Parathyroid adenoma (tissue), 2 donors: ENCODE data around the gene CTAG1B.

Experiments
- H2AFZ ChIP-seq: fragments of 300-600 bp; sonication (generic); one replicate; pipeline ENCODE4 v1.7.0; 2017; ENCODE audit warnings: antibody characterized with exemption, mild to moderate bottlenecking
- H3K27ac ChIP-seq: fragments of 300-600 bp; sonication (generic); one replicate; pipeline ENCODE4 v1.7.0; 2017
- H3K27me3 ChIP-seq: fragments of 300-600 bp; sonication (generic); one replicate; pipeline ENCODE4 v1.7.0; 2017; ENCODE audit warnings: low read length; ENCODE audit not compliant: control insufficient read depth, insufficient read depth
- H3K36me3 ChIP-seq: fragments of 300-600 bp; sonication (generic); one replicate; pipeline ENCODE4 v1.7.0; 2017; ENCODE audit warnings: low read length; ENCODE audit not compliant: control insufficient read depth, insufficient read depth
- H3K4me1 ChIP-seq: fragments of 300-600 bp; sonication (generic); one replicate; pipeline ENCODE4 v1.7.0; 2017; ENCODE audit warnings: control low read depth
- H3K4me2 ChIP-seq: fragments of 300-600 bp; sonication (generic); one replicate; pipeline ENCODE4 v1.7.0; 2017; ENCODE audit warnings: low read length
- H3K4me3 ChIP-seq: fragments of 300-600 bp; sonication (generic); one replicate; pipeline ENCODE4 v1.7.0; 2017; ENCODE audit warnings: low read depth, low read length
- H3K79me2 ChIP-seq: fragments of 300-600 bp; sonication (generic); one replicate; pipeline ENCODE4 v1.7.0; 2017; ENCODE audit warnings: control low read depth
- H3K9ac ChIP-seq: fragments of 300-600 bp; sonication (generic); one replicate; pipeline ENCODE4 v1.7.0; 2017; ENCODE audit warnings: mild to moderate bottlenecking
- H3K9me3 ChIP-seq: fragments of 300-600 bp; sonication (generic); one replicate; pipeline ENCODE4 v1.7.0; 2017; ENCODE audit warnings: low read length; ENCODE audit not compliant: control insufficient read depth
- TF ChIP-seq, protein P1 (sequence below): fragments of 300-600 bp; sonication (generic); IDR thresholded peaks from one replicate; pipeline ENCODE4 v1.7.0; 2017; ENCODE audit warnings: antibody characterized with exemption, mild to moderate bottlenecking
- donor health status: primary hyperparathyroidism.

Gene CTAG1B

DNA sequence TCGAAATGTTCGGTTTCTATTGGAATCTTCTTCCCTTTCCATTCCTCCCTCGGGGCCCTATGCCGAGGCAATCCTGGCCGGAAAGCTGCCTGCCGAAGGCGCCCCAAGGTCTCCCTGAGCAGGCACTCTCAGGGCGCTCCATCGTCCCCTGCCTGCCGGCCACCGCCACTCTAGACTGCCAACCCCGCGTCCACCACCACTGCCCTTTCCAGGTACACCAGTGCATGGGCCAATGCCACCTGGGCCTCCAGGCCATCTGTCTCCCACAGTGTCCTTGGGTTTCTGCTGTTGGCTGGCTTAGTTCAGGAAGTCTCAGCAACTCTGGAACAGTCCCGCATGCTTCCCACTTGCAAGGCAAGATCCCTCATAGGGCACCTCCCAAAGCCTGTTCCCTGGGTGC lies 19.6 kb downstream of the CTAG1B start:
- TF ChIP-seq, protein P1, sequence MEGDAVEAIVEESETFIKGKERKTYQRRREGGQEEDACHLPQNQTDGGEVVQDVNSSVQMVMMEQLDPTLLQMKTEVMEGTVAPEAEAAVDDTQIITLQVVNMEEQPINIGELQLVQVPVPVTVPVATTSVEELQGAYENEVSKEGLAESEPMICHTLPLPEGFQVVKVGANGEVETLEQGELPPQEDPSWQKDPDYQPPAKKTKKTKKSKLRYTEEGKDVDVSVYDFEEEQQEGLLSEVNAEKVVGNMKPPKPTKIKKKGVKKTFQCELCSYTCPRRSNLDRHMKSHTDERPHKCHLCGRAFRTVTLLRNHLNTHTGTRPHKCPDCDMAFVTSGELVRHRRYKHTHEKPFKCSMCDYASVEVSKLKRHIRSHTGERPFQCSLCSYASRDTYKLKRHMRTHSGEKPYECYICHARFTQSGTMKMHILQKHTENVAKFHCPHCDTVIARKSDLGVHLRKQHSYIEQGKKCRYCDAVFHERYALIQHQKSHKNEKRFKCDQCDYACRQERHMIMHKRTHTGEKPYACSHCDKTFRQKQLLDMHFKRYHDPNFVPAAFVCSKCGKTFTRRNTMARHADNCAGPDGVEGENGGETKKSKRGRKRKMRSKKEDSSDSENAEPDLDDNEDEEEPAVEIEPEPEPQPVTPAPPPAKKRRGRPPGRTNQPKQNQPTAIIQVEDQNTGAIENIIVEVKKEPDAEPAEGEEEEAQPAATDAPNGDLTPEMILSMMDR, result no peak
- Histone ChIP-seq H3K4me3 (no peak overlapping the region), H3K27me3 (no peaks in the 10 kb centered on the region), H3K4me2 (no peak overlapping the region), H3K9ac (no peak overlapping the region), H3K27ac (no peak overlapping the region), H3K79me2 (no peaks in the 10 kb centered on the region), H3K9me3 (no peaks in the 10 kb centered on the region), H3K4me1 (no peaks in the 10 kb centered on the region), H2AFZ (no peak overlapping the region), H3K36me3 (no peaks in the 10 kb centered on the region)

DNA sequence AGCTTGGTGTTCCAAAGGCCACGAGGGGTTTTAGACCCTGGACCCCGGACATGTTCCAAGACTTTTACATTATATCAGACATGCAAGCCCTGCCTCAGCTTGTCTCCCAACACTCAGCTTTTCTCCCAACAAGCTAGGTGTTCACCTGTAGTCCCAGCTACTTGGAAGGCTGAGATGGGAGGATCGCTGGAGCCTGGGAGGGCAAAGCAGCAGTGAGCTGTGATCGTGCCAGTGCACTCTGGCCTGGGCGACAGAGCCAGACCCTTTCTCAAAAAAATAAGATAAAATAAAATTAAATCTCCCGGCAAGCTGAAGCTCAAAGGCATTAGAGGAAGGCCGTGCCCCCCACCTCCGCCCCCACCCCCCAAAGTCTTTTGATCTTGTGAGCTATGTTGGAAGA lies 20.4 kb downstream of the CTAG1B start:
- TF ChIP-seq, protein P1, result no peak
- no peak overlapping the region for H2AFZ ChIP-seq
- no peaks in the 10 kb centered on the region for H3K27me3 ChIP-seq
- no peaks in the 10 kb centered on the region for H3K4me1 ChIP-seq
- H3K9ac ChIP-seq, result no peak overlapping the region
- no peaks in the 10 kb centered on the region for H3K9me3 ChIP-seq
- H3K79me2 ChIP-seq, result no peaks in the 10 kb centered on the region
- H3K4me2 ChIP-seq, result no peak overlapping the region
- H3K36me3 ChIP-seq, result no peaks in the 10 kb centered on the region
- no peak overlapping the region for H3K4me3 ChIP-seq
- no peak overlapping the region for H3K27ac ChIP-seq

- Histone ChIP-seq H3K27ac (no peak overlapping the region), H2AFZ (no peak overlapping the region), H3K36me3 (no peaks in the 10 kb centered on the region), H3K27me3 (no peaks in the 10 kb centered on the region), H3K4me2 (no peak overlapping the region), H3K4me1 (no peaks in the 10 kb centered on the region), H3K4me3 (no peak overlapping the region), H3K79me2 (no peaks in the 10 kb centered on the region), H3K9me3 (no peaks in the 10 kb centered on the region), H3K9ac (no peak overlapping the region)
- TF ChIP-seq, protein P1, result no peak
These were observed 21.9 kb downstream of the CTAG1B start for GRCh38 chrX:154597221-154597620.

- Histone ChIP-seq H3K4me3 (no peak overlapping the region), H3K79me2 (no peaks in the 10 kb centered on the region), H3K9ac (no peak overlapping the region), H2AFZ (no peak overlapping the region), H3K4me1 (no peaks in the 10 kb centered on the region), H3K27ac (no peak overlapping the region), H3K4me2 (no peak overlapping the region), H3K36me3 (no peaks in the 10 kb centered on the region), H3K27me3 (no peaks in the 10 kb centered on the region), H3K9me3 (no peaks in the 10 kb centered on the region)
- TF ChIP-seq, protein P1, result no peak
These were observed 22.7 kb downstream of the CTAG1B start for GRCh38 chrX:154596290-154596929.

DNA sequence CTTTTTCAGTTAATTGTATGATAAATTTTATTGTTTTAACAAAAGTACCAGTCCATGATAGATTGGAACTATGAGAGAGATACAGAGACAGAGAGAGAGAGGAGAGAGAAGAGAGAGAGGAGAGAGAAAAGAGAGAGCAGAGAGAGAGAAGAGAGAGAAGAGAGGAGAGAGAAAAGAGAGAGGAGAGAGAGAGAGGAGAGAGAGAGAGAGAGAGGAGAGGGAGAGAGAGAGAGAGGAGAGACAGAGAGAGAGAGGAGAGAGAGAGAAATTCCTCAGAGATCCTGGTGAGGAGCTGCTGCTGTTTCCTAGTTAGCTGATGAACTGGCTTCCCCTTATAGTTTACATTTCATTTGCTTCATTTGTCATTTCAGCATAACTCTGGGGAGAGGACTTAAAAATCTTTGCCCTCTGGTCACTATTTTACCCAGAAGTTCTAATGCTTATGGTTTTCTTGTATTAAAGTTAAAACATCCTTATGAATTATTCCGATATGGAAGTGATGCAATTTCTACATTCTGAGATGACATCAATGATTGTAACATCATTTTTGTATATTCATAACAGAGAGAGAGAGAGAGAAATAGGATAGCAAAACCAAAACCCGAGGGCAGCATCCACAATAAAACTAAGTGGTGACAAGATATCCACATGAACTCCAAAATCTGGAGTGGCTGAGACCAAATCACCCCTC lies 23.4 kb downstream of the CTAG1B start:
- H3K4me3 ChIP-seq, result no peak overlapping the region
- no peaks in the 10 kb centered on the region for H3K36me3 ChIP-seq
- H3K27me3 ChIP-seq, result no peaks in the 10 kb centered on the region
- no peak overlapping the region for H3K4me2 ChIP-seq
- no peak overlapping the region for H3K9ac ChIP-seq
- TF ChIP-seq, protein P1, result no peak
- no peak overlapping the region for H2AFZ ChIP-seq
- no peaks in the 10 kb centered on the region for H3K9me3 ChIP-seq
- no peak overlapping the region for H3K27ac ChIP-seq
- no peaks in the 10 kb centered on the region for H3K79me2 ChIP-seq
- no peaks in the 10 kb centered on the region for H3K4me1 ChIP-seq
